ENCODE results near the gene LCE3B. TPM values are rescaled to one million over a fixed set of nuclear protein-coding genes. Genes with fewer than 3 reads are reported as not detected.
"Not testable (repeated sequence)": the region's sequence is repeated elsewhere in the genome, so short reads cannot be mapped to it uniquely, and the experiment has no call there.

Gene LCE3B
- total RNA-seq: not detected

- no peak for ATAC-seq
Observed at GRCh38 chr1:152613511-152613910, at the start of gene LCE3B. TSS of gene LCE3B (plus strand) at chr1:152613811. CDS start at chr1:152613811, 0 bp downstream.

- ATAC-seq: no peak
Observed at GRCh38 chr1:152565115-152565514, 48.5 kb upstream of the LCE3B start.

GRCh38 chr1:152565535-152566215 lies 47.9 kb upstream of the LCE3B start:
- no peak for ATAC-seq

- peak; percentile 99 for ATAC-seq
Observed at GRCh38 chr1:152566681-152567080, 46.9 kb upstream of the LCE3B start, which contains the start of gene LCE3E. TSS of gene LCE3E (minus strand) at chr1:152566780. CDS start at chr1:152566208, 572 bp downstream.

GRCh38 chr1:152577168-152577567 lies 36.4 kb upstream of the LCE3B start:
- ATAC-seq: no peak

GRCh38 chr1:152579526-152579925 lies 34.1 kb upstream of the LCE3B start:
- not testable (repeated sequence) for ATAC-seq

- peak; percentile 88 for ATAC-seq
Observed at GRCh38 chr1:152580433-152580832, 33.2 kb upstream of the LCE3B start, which contains the start of gene LCE3D. TSS of gene LCE3D (minus strand) at chr1:152580516. CDS start at chr1:152579936, 580 bp downstream.

- ATAC-seq: peak; percentile 60
Observed at GRCh38 chr1:152582647-152583046, 31.0 kb upstream of the LCE3B start.

GRCh38 chr1:152585586-152585985 lies 28.0 kb upstream of the LCE3B start:
- ATAC-seq: no peak

- no peak for ATAC-seq
Observed at GRCh38 chr1:152596986-152597385, 16.6 kb upstream of the LCE3B start.

GRCh38 chr1:152599934-152600333 lies 13.7 kb upstream of the LCE3B start, which contains the start of gene LCE3C:
TSS of gene LCE3C (plus strand) at chr1:152600234. CDS start at chr1:152600732, 498 bp downstream.
- no peak for ATAC-seq

GRCh38 chr1:152621993-152622392 lies 8.4 kb downstream of the LCE3B start:
- ATAC-seq: no peak

- ATAC-seq: no peak
Observed at GRCh38 chr1:152622803-152623202, 9.2 kb downstream of the LCE3B start, which contains the start of gene LCE3A. TSS of gene LCE3A (minus strand) at chr1:152623103. CDS start at chr1:152623103, 0 bp downstream.

- ATAC-seq: no peak
Observed at GRCh38 chr1:152623203-152623844, 9.7 kb downstream of the LCE3B start.

- peak; percentile 66 for ATAC-seq
Observed at GRCh38 chr1:152626744-152627143, 13.1 kb downstream of the LCE3B start.

- ATAC-seq: no peak
Observed at GRCh38 chr1:152630596-152630995, 17.0 kb downstream of the LCE3B start.

GRCh38 chr1:152640351-152640750 lies 26.7 kb downstream of the LCE3B start:
- ATAC-seq: no peak

- no peak for ATAC-seq
Observed at GRCh38 chr1:152643945-152644344, 30.3 kb downstream of the LCE3B start.

GRCh38 chr1:152645146-152645545 lies 31.5 kb downstream of the LCE3B start:
- no peak for ATAC-seq

GRCh38 chr1:152646656-152647055 lies 33.0 kb downstream of the LCE3B start:
- no peak for ATAC-seq

GRCh38 chr1:152654110-152654509 lies 40.5 kb downstream of the LCE3B start:
- peak; percentile 61 for ATAC-seq

GRCh38 chr1:152656459-152656858 lies 42.8 kb downstream of the LCE3B start:
- no peak for ATAC-seq

GRCh38 chr1:152657677-152658076 lies 44.1 kb downstream of the LCE3B start:
- no peak for ATAC-seq

- no peak for ATAC-seq
Observed at GRCh38 chr1:152658649-152659048, 45.0 kb downstream of the LCE3B start.
